DMS79 treated with DMSO at 0.1 percent for 48 hours (cell line): ENCODE data around the gene DYRK3.

Experiments
- DNase-seq: peaks from one replicate; lab custom pipeline; 2025; lab: John Stamatoyannopoulos, UW

DYRK3 gene

GRCh38 chr1:206661161-206661820, 26.0 kb downstream of the DYRK3 start:
- no peak for DNase-seq

- DNase-seq, result no peak
Observed at GRCh38 chr1:206662396-206663092, 27.2 kb downstream of the DYRK3 start.

GRCh38 chr1:206663362-206663761, 28.0 kb downstream of the DYRK3 start:
- no peak for DNase-seq

- peak; percentile 90 for DNase-seq
Observed at GRCh38 chr1:206663832-206664652, 28.7 kb downstream of the DYRK3 start.

- no peak for DNase-seq
Observed at GRCh38 chr1:206664740-206665139, 29.4 kb downstream of the DYRK3 start.

- DNase-seq, result no peak
Observed at GRCh38 chr1:206666031-206666561, 30.8 kb downstream of the DYRK3 start.

GRCh38 chr1:206666954-206667665, 31.8 kb downstream of the DYRK3 start:
- no peak for DNase-seq

GRCh38 chr1:206668351-206668750, 33.0 kb downstream of the DYRK3 start:
- DNase-seq, result no peak

GRCh38 chr1:206668874-206669410, 33.6 kb downstream of the DYRK3 start:
- no peak for DNase-seq

- no peak for DNase-seq
Observed at GRCh38 chr1:206672011-206672688, 36.8 kb downstream of the DYRK3 start.

GRCh38 chr1:206672844-206673758, 37.8 kb downstream of the DYRK3 start:
- no peak for DNase-seq

GRCh38 chr1:206674236-206674635, 38.9 kb downstream of the DYRK3 start:
- DNase-seq, result no peak

- peak; percentile 46 for DNase-seq
Observed at GRCh38 chr1:206674745-206675175, 39.4 kb downstream of the DYRK3 start.

- DNase-seq, result no peak
Observed at GRCh38 chr1:206676499-206676898, 41.2 kb downstream of the DYRK3 start.

GRCh38 chr1:206678490-206678889, 43.2 kb downstream of the DYRK3 start:
- DNase-seq, result no peak

GRCh38 chr1:206679738-206680211, 44.4 kb downstream of the DYRK3 start:
- DNase-seq, result no peak

- DNase-seq, result no peak
Observed at GRCh38 chr1:206680279-206680678, 44.9 kb downstream of the DYRK3 start.

GRCh38 chr1:206681359-206681758, 46.0 kb downstream of the DYRK3 start:
- no peak for DNase-seq

GRCh38 chr1:206682111-206682510, 46.8 kb downstream of the DYRK3 start:
- no peak for DNase-seq

GRCh38 chr1:206683313-206683712, 48.0 kb downstream of the DYRK3 start:
- DNase-seq, result no peak
